ENCODE data around the gene ERMAP. TPM values are rescaled to one million over a fixed set of nuclear protein-coding genes. Genes with fewer than 3 reads are reported as not detected.

ERMAP gene
- total and polyA plus RNA-seq, 9 of the 15 experiments (the other 6 are each of a cell fraction or from before 2014, with no cell fraction given): 8.0 to 31.4 (median 22.5) TPM

DNA sequence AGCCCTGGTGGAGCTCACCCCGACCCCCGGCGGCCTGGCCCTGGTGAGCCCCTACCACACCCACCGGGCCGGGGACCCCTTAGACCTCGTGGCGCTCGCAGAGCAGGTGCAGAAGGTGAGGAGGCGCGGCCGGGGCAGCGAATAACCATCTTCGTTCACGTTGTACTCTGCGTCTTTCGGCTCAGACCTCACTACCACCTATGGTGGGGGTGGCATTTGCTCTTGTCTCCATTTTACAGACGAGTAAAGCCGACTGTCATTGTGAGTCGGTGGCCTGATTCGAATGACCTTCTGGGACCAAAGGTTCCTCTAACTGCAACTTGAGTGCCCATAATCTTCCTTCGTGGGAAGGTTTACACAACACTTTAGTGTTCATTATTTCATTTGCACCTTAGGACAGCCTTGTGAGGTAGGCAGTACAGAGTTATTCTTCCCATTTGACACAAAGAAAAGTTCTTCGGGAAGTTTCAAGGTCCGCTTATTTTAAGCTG lies 49.4 kb upstream of the ERMAP start (continued):
- TF ChIP-seq, protein P1, sequence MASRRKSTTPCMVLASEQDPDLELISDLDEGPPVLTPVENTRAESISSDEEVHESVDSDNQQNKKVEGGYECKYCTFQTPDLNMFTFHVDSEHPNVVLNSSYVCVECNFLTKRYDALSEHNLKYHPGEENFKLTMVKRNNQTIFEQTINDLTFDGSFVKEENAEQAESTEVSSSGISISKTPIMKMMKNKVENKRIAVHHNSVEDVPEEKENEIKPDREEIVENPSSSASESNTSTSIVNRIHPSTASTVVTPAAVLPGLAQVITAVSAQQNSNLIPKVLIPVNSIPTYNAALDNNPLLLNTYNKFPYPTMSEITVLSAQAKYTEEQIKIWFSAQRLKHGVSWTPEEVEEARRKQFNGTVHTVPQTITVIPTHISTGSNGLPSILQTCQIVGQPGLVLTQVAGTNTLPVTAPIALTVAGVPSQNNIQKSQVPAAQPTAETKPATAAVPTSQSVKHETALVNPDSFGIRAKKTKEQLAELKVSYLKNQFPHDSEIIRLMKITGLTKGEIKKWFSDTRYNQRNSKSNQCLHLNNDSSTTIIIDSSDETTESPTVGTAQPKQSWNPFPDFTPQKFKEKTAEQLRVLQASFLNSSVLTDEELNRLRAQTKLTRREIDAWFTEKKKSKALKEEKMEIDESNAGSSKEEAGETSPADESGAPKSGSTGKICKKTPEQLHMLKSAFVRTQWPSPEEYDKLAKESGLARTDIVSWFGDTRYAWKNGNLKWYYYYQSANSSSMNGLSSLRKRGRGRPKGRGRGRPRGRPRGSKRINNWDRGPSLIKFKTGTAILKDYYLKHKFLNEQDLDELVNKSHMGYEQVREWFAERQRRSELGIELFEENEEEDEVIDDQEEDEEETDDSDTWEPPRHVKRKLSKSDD (conservative IDR thresholded peaks at IDR 0.05; ENCODE audit: low read length): 0 out of 2 replicates have a peak, but pooled peaks have one; percentile 32
- 0 out of 2 replicates have a peak, but pooled peaks have one; percentile 22 for TF ChIP-seq MXI1 (IDR thresholded peaks at IDR 0.05; ENCODE audit: low read depth, low read length)
- peak; percentile 93 for TF ChIP-seq ZBTB7A (IDR thresholded peaks at IDR 0.05; ENCODE audit: borderline replicate concordance, control insufficient read depth, low read depth, low read length)
- peak in 1 of 2 experiments; percentile 90; a peak in 1 of 4 replicates for TF ChIP-seq HDAC1 (IDR thresholded peaks at IDR 0.05)
- no peak for TF ChIP-seq FOS (IDR thresholded peaks at IDR 0.05; ENCODE audit: extremely low read depth, insufficient read length)
- TF ChIP-seq, protein P2, sequence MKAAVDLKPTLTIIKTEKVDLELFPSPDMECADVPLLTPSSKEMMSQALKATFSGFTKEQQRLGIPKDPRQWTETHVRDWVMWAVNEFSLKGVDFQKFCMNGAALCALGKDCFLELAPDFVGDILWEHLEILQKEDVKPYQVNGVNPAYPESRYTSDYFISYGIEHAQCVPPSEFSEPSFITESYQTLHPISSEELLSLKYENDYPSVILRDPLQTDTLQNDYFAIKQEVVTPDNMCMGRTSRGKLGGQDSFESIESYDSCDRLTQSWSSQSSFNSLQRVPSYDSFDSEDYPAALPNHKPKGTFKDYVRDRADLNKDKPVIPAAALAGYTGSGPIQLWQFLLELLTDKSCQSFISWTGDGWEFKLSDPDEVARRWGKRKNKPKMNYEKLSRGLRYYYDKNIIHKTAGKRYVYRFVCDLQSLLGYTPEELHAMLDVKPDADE (conservative IDR thresholded peaks at IDR 0.05; ENCODE audit: control insufficient read depth, low read depth, low read length): peak; percentile 70; the same call in 1 of the 2 replicates
- peak in 1 of 2 experiments; percentile 13; a peak in 1 of 4 replicates for TF ChIP-seq SIN3A (IDR thresholded peaks at IDR 0.05; ENCODE audit: borderline replicate concordance in 2 of 2, control insufficient read depth in 1 of 2, low read depth in 2 of 2, low read length in 2 of 2)
- 0 out of 2 replicates have a peak, but pooled peaks have one; percentile 35 for TF ChIP-seq ZNF24 (IDR thresholded peaks at IDR 0.05)
- peak; percentile 60; the same call in 1 of the 2 replicates for TF ChIP-seq RBFOX2 (IDR thresholded peaks at IDR 0.05; ENCODE audit: low read depth, low read length)
- TF ChIP-seq, protein P3, sequence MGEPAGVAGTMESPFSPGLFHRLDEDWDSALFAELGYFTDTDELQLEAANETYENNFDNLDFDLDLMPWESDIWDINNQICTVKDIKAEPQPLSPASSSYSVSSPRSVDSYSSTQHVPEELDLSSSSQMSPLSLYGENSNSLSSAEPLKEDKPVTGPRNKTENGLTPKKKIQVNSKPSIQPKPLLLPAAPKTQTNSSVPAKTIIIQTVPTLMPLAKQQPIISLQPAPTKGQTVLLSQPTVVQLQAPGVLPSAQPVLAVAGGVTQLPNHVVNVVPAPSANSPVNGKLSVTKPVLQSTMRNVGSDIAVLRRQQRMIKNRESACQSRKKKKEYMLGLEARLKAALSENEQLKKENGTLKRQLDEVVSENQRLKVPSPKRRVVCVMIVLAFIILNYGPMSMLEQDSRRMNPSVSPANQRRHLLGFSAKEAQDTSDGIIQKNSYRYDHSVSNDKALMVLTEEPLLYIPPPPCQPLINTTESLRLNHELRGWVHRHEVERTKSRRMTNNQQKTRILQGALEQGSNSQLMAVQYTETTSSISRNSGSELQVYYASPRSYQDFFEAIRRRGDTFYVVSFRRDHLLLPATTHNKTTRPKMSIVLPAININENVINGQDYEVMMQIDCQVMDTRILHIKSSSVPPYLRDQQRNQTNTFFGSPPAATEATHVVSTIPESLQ (CRISPR knock-in tag; IDR thresholded peaks at IDR 0.05): no peak
- TF ChIP-seq PHF21A (IDR thresholded peaks at IDR 0.05; ENCODE audit: borderline replicate concordance, low read depth): no peak
- TF ChIP-seq ZNF561 (CRISPR knock-in tag; conservative IDR thresholded peaks at IDR 0.05): no peak
- TF ChIP-seq ARID2 (IDR thresholded peaks at IDR 0.05): no peak
- TF ChIP-seq NR2C2 (CRISPR knock-in tag; IDR thresholded peaks at IDR 0.05): 0 out of 2 replicates have a peak, but pooled peaks have one; percentile 9
- TF ChIP-seq NR2C2 (tag; IDR thresholded peaks at IDR 0.05): no peak
- peak in 1 of 3 experiments; percentile 22 for TF ChIP-seq YY1 (IDR thresholded peaks at IDR 0.05; ENCODE audit: borderline replicate concordance in 1 of 3, control insufficient read depth in 1 of 3, extremely low read depth in 1 of 3, insufficient read depth in 3 of 3, insufficient read length in 1 of 3, insufficient replicate concordance in 2 of 3, low read depth in 1 of 3, low read length in 2 of 3)
- TF ChIP-seq TARDBP (IDR thresholded peaks at IDR 0.05): 0 out of 2 replicates have a peak, but pooled peaks have one; percentile 30
- peak; percentile 8; the same call in 1 of the 2 replicates for TF ChIP-seq CBX1 (IDR thresholded peaks at IDR 0.05; ENCODE audit: low read depth)
- no peak for TF ChIP-seq ZNF165 (CRISPR knock-in tag; IDR thresholded peaks at IDR 0.05; ENCODE audit: borderline replicate concordance)
- TF ChIP-seq MYC (IDR thresholded peaks at IDR 0.05; ENCODE audit: low read depth, low read length): peak; percentile 45; the same call in 1 of the 2 replicates
- no peak for TF ChIP-seq MYC (CRISPR knock-in tag; IDR thresholded peaks at IDR 0.05; ENCODE audit: borderline replicate concordance, low read depth)
- TF ChIP-seq GABPB1 (CRISPR knock-in tag; IDR thresholded peaks at IDR 0.05): peak; percentile 22; the same call in 1 of the 2 replicates

All from K562 (cell line).